NCI-H345 treated with DMSO at 0.1 percent for 48 hours (cell line): Measurements from ENCODE around the gene BRAP.
"Not testable (repeated sequence)": the region's sequence is repeated elsewhere in the genome, so short reads cannot be mapped to it uniquely, and the experiment has no call there.

Experiments
- DNase-seq: peaks from one replicate; lab custom pipeline; 2025; ENCODE audit not compliant: unreplicated experiment; lab: John Stamatoyannopoulos, UW

Gene BRAP, protein sequence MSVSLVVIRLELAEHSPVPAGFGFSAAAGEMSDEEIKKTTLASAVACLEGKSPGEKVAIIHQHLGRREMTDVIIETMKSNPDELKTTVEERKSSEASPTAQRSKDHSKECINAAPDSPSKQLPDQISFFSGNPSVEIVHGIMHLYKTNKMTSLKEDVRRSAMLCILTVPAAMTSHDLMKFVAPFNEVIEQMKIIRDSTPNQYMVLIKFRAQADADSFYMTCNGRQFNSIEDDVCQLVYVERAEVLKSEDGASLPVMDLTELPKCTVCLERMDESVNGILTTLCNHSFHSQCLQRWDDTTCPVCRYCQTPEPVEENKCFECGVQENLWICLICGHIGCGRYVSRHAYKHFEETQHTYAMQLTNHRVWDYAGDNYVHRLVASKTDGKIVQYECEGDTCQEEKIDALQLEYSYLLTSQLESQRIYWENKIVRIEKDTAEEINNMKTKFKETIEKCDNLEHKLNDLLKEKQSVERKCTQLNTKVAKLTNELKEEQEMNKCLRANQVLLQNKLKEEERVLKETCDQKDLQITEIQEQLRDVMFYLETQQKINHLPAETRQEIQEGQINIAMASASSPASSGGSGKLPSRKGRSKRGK

DNA sequence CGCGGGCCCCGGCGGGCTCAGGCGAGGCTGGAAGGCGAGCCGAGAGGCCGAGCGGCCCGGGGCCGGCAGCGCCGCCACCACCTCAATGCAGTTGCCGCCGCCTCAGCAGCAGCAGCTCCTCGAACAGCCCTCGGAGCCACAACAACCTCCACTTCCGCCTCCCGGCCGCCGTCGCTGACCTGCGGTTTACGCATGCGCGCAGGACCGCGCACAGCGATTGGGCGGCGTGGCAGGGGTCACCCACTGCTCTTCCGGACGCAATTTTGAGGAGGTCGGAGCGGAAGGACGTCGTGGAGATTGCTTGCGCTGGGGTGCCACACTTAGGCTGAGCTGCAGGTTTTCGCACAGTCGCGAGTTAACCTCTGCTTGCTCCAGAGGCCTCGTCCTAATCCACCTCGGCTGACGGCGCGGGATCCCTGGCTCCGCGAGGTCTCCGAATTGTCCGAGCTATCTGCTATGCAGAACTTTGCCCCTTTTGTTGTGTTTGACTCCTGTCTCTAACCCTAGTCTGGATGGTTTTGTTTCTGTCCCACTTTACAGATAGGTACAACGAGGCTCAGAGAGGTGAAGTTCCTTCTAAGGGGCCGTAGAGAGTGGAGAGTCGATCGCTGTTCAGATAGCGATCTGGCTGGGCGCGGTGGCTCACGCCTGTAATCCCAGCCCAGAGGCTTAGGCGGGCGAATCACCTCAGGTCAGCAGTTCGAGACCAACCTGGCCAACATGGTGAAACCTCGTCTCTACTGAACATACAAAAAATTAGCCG is at the start of gene BRAP, which contains the start of gene ACAD10:
TSS of gene BRAP (minus strand) at position 146 of the 763 bp plus-strand sequence. CDS start 164 bp downstream, outside the sequence.
TSS of gene ACAD10 (plus strand) at position 243 of the 763 bp plus-strand sequence. CDS start 6,657 bp downstream, outside the sequence.
- peak; percentile 79 for DNase-seq

DNA sequence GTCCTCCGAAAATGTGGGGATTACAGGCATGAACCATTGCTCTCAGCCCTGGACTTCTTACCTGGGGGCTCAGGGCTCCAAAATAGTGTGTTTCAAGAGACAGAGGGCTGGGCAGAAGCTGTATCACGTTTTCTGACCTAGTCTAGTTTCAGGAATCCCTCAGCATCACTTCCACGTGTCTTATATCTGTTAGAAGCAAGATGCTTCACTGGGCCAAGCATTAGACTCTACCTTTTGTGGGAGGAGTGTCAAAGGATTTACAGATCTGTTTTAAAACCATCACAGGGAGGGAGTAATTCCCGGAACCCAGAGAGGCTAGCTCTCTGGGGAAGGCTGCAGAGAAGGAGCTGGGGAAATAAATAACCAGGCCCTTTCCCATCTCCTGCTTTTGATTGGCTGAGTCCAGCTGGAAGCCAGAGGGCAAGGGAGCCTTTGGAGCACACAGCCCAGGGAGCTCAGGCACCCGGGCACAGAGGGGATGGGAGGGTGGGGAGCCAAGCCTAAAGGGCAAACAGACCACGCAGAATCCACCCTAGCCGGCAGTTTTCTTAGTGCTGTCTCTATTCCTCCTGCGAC is 47.7 kb upstream of the BRAP start:
- DNase-seq: no peak

DNA sequence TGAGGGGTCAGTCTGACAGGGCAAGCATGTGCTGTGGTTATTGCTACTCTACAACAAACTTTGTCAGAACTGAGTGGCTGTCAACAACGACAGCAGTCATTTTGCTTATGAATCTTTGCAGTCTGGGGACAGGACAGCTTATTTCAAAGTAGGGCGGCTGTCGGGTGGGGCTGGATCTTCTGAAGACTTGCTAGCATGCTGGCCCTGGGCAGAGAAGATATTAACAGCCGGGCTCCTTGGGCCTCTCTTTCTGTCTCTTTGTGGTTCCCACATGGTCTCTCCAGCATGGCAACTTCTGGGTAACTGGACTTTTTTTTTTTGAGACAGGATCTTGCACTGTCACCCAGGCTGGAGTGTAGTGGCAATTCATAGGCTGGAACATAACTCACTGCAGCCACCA is 47.0 kb upstream of the BRAP start:
- DNase-seq: no peak

DNA sequence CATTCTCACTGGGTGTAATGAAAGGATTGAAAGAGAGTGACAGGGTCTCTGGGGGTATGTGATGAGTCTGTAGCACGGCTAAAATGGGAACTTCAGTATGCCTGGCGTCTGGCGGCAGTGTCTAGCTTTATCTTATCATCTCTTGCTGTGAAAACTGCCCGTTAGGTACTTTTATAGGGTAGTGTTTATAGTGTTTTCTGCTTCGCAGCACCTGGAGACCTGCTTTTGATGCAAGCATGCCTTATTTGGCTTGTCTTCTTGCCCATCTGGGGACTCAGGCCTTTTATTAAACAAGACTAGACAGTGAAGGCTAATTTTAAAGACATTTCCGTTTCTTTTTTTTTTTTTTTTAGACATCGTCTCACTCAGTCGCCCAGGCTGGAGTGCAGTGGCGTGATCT is 44.7 kb upstream of the BRAP start:
- no peak for DNase-seq

DNA sequence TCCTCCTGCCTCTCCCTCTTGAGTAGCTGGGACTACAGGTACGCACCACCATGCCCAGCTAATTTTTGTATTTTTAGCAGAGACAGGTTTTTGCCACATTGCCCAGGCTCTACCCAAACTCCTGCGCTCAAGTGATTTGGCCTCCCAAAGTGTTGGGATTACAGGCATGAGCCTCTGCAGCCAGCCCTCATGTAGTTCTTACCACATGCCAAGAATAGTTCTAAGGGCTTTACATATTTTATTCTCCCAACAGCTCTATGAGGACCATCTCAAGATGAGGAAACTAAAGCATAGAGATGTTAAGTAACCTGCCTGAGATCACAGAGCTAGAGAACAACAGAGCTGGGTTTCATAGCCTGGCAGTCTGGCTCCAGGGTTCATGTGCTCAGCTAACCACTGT is 43.0 kb upstream of the BRAP start:
- DNase-seq: no peak

DNA sequence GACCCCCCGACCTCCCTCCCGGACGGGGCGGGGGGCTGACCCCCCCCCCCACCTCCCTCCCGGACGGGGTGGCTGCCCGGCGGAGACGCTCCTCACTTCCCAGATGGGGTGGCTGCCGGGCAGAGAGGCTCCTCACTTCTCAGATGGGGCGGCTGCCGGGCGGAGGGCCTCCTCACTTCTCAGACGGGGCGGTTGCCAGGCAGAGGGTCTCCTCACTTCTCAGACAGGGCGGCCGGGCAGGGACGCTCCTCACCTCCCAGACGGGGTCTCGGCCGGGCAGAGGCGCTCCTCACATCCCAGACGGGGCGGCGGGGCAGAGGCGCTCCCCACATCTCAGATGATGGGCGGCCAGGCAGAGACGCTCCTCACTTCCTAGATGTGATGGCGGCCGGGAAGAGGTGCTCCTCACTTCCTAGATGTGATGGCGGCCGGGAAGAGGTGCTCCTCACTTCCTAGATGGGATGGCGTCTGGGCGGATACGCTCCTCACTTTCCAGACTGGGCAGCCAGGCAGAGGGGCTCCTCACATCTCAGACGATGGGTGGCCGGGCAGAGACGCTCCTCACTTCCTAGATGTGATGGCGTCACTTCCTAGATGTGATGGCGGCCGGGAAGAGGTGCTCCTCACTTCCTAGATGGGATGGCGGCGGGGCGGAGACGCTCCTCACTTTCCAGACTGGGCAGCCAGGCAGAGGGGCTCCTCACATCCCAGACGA is 38.0 kb upstream of the BRAP start:
- DNase-seq: not testable (repeated sequence)

DNA sequence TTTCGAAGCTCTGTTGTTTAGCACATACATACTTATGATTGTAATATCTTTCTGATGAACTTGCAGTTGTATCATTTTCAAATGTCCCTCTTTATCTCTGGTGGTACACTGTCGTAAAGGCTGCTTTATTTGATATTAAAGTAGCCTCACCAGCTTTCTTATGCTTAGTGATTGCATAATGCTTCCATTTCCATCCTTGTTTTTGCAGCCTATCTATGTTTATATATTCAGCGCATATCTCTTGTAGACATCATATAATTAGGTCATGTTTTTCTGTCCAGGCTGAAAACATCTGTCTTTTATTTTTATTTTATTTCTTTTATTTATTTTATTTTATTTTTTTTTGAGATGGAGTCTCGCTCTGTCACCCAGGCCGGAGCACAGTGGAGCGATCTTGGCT is 34.7 kb upstream of the BRAP start:
- DNase-seq: no peak

DNA sequence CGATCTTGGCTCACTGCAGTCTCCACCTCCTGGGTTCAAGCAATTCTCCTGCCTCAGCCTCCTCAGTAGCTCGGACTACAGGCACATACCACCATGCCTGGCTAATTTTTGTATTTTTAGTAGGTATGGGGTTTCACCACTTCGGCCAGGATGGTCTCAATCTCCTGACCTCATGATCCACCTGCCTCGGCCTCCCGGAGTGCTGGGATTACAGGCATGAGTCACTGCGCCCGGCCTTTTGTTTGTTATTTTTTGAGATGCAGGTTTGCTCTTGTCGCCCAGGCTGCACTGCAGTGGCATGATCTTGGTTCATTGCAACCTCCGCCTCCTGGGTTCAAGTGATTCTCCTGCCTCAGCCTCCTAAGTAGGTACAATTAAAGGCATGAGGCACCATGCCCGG is 33.6 kb upstream of the BRAP start:
- DNase-seq: not testable (repeated sequence)

DNA sequence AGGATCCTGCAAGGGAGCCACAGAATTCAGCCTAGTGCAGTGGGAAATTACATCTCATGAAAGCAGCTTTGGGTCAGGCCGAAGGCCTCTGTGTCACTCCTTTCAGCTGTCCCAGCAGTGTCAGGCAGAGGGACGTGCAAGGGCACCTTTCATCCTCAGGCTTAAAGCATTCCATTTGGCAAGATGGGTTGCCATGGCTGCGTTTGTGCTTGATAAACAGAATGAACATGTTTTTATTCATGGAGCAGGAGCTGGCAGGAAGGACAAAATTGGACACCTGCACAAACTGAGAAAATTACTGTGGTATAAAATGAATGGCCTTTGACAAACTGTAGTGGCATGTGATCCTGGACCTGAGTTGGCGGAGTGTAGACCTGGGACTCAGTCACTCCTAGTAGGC is 29.5 kb upstream of the BRAP start:
- no peak for DNase-seq

DNA sequence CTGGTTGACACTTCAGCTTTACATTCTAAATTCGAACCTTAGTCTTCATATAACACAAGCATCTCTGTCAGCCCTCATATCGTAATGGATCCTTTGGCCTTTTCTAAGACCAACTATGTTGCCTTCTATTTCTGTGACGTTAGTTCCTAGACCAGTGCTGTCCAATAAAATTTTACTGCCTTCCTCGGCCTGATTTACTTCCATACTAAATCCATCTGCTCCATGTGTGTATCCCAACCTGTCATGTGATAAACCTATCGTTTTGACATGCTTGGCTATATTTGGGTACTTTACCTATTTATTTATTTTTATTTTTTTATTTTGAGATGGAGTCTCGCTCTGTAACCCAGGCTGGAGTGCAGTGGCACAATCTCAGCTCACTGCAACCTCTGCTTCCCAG is 20.4 kb upstream of the BRAP start:
- no peak for DNase-seq

DNA sequence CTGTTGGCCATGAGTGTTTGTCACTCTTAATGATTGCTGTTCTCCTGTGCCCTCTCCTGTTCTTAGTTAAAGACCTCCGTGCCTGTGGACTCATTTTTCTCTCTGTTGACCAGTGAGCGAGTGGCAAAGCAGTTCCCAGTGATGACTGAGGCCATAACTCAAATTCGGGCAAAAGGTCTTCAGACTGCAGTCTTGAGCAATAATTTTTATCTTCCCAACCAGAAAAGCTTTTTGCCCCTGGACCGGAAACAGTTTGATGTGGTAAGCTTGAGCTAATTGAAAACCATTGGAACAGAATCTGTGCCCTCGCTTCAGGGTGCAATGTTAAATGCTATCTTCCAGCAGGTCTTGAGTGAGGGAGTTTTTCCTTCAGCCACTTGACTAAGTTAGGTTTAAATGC is 19.9 kb upstream of the BRAP start:
- DNase-seq: no peak

DNA sequence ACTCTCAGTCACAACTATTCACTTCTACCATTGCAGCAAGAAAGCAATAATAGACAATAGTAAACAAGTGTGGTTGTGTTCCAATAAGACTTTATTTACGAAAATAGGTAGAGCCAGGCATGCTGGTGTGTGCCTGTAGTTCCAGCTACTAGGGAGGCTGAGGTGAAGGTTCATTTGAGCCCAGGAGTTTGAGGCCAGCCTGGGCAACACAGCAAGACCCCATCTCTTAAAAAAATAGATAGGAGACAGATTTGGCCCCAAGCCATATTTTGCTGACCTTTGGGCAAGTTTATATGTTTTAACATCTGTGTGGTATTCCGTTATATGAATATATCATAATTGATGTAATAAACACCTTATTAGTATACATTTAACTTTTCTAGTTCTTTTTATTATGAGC is 14.2 kb upstream of the BRAP start:
- no peak for DNase-seq

DNA sequence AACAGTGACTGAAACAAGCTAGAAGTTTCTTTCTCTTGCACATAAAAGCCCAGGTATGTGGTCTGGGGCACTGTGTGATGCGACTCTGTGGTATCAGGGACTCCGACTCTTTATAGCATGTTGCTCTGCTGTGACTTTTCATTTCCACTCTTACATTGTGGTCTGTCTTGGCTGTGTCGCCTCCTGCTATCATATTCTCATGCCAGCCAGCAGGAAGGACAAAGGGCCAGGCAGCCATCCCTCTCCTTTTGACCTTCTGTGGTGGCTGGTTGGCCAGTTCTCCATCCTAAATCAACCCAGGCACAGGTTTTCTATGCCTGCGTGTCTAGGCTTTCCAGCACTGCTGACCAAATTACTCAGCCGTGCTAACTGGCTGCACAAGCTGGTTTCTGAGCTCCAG is 8.1 kb upstream of the BRAP start:
- no peak for DNase-seq

DNA sequence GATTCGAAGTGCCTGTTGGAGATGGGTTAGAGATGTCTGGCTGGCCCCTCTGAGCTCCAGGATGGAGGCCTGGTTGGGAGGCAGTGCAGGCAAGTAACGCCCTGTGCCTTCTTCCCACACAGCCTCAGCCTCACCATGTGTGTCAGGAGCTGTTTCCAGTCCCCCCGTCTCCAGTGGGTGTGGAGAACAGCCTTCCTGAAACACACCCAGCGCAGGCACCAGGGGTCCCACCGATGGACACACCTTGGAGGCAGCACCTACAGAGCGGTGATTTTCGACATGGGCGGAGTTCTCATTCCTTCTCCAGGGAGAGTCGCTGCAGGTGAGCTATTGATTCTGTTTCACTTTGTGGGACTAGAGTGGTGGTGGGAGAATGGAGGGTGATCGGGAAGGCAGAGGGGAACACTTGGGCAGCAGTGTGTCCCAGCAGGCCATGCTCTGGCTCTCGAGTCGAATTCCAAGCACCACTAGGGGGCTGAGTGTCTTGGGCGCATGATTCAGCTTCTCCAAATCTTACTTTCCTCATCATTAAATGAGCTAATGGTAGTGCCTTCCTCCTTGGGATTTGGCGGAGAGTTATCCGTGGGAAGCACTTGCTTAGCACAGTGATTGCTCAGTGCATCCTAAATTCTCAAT is 6.9 kb upstream of the BRAP start:
- DNase-seq: no peak

DNA sequence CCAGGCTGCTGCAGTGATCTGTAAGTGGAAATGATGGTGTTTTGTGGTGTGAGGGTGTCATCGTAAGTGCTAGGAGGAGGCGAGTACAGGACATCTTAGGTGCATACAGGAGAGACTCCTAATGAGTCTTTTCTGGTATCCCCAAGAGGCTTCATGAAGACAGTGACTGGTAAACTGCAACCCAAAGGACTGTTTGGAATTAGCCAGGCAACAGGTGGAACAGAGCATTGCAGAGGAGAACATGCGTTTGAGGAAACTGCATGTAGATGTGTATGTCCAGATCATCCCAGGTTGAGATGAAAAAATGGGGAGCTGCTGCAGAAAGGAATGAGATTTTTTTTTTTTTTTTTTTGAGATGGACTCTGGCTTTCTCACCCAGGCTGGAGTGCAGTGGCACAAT is 5.5 kb upstream of the BRAP start:
- no peak for DNase-seq

DNA sequence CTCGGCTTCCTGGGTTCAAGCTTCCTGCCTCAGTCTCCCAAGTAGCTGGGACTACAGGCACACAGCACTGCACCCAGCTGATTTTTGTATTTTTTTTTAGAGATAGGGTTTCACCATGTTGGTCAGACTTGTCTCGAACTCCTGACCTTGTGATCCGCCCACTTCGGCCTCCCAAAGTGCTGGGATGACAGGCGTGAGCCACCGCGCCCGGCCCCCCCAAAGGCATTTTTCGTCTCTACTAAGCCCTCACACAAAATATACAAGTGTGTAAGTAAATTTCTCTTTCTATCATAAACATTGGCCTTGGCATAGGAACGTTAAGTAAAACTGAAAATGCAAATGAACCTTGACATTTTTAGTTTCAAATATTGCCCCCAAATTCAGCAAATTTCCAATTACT is 2.2 kb upstream of the BRAP start:
- no peak for DNase-seq

DNA sequence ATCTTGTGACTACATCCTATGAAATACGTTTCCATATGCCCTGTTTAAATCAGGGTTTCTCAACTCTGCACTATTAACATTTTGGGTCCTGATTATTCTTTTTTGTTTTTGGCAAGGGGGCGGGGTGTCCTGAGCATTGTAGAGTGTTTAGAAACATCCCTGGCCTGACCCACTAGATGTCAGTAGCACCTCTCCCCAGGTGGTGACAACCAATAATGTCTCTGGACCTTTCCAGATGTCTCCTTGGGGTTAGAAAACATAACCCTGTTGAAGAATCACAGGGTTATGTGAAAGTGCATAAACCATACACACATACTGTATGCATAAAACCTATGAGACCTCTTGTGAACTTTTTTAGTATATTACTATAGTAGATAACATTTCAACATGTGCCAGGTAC is 1.5 kb upstream of the BRAP start:
- no peak for DNase-seq

DNA sequence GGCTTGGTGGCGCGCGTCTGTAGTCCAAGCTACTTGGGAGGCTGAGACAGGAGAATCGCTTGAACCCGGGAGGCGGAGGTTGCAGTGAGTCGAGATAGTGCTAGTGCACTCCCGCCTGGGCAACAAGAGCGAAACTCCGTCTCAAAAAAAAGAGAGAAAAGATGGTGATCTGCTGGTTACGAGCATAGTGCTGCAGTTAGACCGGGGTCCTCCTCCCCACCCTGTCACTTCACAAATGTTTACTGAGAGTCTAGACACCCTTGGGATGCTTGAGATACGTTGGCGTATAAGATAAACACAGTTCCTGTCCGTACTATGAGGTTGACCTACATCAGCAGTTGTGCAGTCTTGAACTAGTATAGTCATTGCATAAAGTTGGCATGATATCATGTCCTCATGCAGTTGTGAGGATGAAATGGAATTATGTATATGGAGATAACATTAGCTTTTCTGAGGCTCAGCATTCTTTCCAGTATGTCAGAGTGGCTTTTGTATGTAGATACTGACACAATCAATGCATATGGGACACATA is 884 bp upstream of the BRAP start:
- DNase-seq: no peak

DNA sequence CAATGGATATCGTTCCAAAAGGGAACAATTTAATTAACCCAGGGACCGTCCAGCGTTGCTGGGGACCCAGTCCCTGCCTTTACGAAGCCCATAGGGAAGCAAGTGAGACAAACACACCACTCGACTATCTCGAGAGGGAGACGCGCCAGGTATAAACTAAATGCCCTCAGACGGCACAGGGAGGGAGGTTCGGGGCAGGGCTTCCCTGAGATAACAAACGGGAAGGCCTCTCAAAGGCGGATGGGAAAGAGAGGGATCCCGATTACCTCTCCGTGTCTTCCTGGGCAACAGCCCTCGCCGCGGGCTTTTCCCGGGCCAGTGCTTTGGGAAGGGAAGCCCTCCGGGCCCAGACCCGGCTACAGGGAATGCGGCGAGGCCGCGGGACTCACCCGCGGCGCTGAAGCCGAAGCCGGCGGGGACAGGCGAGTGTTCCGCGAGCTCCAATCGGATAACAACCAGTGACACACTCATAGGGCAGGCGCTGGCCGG is 390 bp downstream of the BRAP start:
- no peak for DNase-seq
